BE2C (cell line): ENCODE results near the gene COL23A1.
A peak's percentile ranks its signal among the peaks of the same experiment; 100 is the strongest.

Experiments
- DNase-seq: peaks from one replicate; pipeline ENCODE4 v3.0.0-alpha.2; 2020
- H3K27me3 ChIP-seq: fragments of 250-450 bp; sonication (Bioruptor Pico); 2 replicates; pipeline ENCODE4 v1.5.1; 2020; ENCODE audit warnings: mild to moderate bottlenecking
- H3K36me3 ChIP-seq: fragments of 250-450 bp; sonication (Bioruptor Pico); 2 replicates; pipeline ENCODE4 v1.5.1; 2020; ENCODE audit warnings: mild to moderate bottlenecking
- H3K4me1 ChIP-seq: fragments of 250-450 bp; sonication (Bioruptor Pico); 2 replicates; pipeline ENCODE4 v1.5.1; 2020
- H3K4me3 ChIP-seq: 2 replicates; pipeline ENCODE4 v1.5.1; 2011; ENCODE audit warnings: low read depth, low read length
- H3K9me3 ChIP-seq: fragments of 250-450 bp; sonication (Bioruptor Pico); 2 replicates; pipeline ENCODE4 v1.5.1; 2020
- CTCF ChIP-seq: IDR thresholded peaks from 2 replicates; pipeline ENCODE4 v1.5.1; 2012; ENCODE audit warnings: mild to moderate bottlenecking, low read depth, low read length

Gene COL23A1

GRCh38 chr5:178439493-178440180, 150.6 kb downstream of the COL23A1 start:
- Histone ChIP-seq H3K36me3 (no peaks in the 10 kb centered on the region), H3K4me1 (peaks cover 6% of the 10 kb centered on the region), H3K4me3 (no peak overlapping the region), H3K9me3 (no peaks in the 10 kb centered on the region), H3K27me3 (no peaks in the 10 kb centered on the region)
- no peak for TF ChIP-seq CTCF
- DNase-seq = no peak

GRCh38 chr5:178438796-178439195, 151.4 kb downstream of the COL23A1 start:
- no peak for DNase-seq
- no peak for TF ChIP-seq CTCF
- Histone ChIP-seq H3K9me3 (no peaks in the 10 kb centered on the region), H3K27me3 (no peaks in the 10 kb centered on the region), H3K4me1 (peaks cover 9% of the 10 kb centered on the region), H3K4me3 (no peak overlapping the region), H3K36me3 (no peaks in the 10 kb centered on the region)

GRCh38 chr5:178437386-178438075, 152.7 kb downstream of the COL23A1 start:
- DNase-seq = no peak
- H3K4me3 ChIP-seq = no peak overlapping the region
- TF ChIP-seq CTCF = no peak
- peaks cover 9% of the 10 kb centered on the region for H3K4me1 ChIP-seq
- no peaks in the 10 kb centered on the region for H3K36me3 ChIP-seq
- H3K9me3 ChIP-seq = no peaks in the 10 kb centered on the region
- no peaks in the 10 kb centered on the region for H3K27me3 ChIP-seq

- H3K4me3 ChIP-seq = no peak overlapping the region
- peaks cover 9% of the 10 kb centered on the region for H3K4me1 ChIP-seq
- DNase-seq = no peak
- H3K36me3 ChIP-seq = no peaks in the 10 kb centered on the region
- no peaks in the 10 kb centered on the region for H3K27me3 ChIP-seq
- H3K9me3 ChIP-seq = no peaks in the 10 kb centered on the region
- TF ChIP-seq CTCF = no peak
Measured at GRCh38 chr5:178436326-178436940, 153.8 kb downstream of the COL23A1 start.

GRCh38 chr5:178435321-178436238, 154.6 kb downstream of the COL23A1 start:
- Histone ChIP-seq H3K9me3 (no peaks in the 10 kb centered on the region), H3K36me3 (no peaks in the 10 kb centered on the region), H3K4me1 (peaks cover 9% of the 10 kb centered on the region), H3K27me3 (no peaks in the 10 kb centered on the region), H3K4me3 (peak overlapping the region; percentile 32; the same call in 1 of the 2 replicates)
- TF ChIP-seq CTCF = no peak
- no peak for DNase-seq
